HG02678 (cell line): ENCODE measurements around the gene RAVER2.

Experiments
- ATAC-seq: cut with Tn5 transposase; IDR thresholded peaks from one replicate; pipeline ENCODE4 v1.9.1; 2021; ENCODE audit warnings: mild to moderate bottlenecking, moderate library complexity; ENCODE audit not compliant: unreplicated experiment

The RAVER2 gene

GRCh38 chr1:64875101-64875500 is 130.2 kb downstream of the RAVER2 start:
- ATAC-seq, result no peak

DNA sequence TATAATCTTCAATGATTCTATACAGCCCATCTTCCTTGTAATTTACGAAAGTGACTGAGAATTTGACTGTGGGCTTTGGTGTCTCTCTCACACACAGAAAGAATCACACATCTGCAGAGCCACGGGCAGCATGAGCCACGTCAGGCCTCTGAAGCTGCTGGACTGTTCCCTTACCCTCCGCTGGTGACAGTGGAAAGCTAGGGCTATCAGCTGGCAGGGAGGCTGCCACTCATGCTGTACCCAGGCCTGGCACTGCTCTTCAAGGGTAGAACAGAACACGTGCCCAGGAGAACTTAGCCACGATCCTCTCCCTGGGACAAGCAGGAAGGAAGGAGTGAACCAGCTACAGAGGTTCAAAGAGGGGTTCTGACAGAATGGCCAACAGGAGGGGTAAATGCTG is 130.7 kb downstream of the RAVER2 start:
- ATAC-seq, result no peak

DNA sequence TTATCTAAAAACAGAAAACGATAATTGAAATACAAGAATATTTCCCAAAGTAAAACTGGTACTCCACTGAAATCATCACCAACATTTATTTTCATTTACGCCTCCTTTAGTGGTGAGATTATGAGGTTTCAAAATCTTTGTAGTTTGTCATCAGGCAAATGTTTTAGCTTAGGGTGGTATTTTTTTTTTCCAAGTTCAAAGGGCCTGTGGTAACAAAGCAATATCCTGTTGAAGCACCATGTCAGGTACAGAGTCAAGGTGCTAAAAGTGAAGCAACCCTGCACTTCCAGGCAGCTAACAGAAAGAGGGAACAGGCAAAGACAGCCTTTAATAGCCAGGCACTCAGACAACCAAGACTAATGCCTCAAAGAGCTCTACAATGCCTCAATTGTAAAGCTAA is 132.3 kb downstream of the RAVER2 start:
- ATAC-seq, result no peak

DNA sequence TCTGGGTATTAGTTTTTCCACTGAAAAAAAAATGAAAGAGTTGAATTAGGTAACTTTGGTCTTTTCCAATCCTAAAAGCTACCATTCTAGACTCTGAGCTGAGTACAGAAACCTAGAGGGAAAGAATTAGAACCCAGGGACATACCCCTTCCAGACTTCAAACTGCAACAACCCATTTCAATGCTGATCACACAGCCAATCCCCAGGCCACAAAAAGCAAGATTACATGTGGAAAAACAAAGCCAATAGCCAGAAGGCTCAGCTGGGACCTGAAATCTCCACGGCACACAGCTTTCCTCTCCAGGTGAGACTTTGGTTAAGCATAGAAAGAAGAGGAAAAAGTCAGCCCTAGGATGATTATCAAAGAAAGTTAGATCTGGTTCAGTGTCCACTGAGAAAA is 132.7 kb downstream of the RAVER2 start:
- no peak for ATAC-seq

- no peak for ATAC-seq
Measured at GRCh38 chr1:64878090-64878489, 133.2 kb downstream of the RAVER2 start.

DNA sequence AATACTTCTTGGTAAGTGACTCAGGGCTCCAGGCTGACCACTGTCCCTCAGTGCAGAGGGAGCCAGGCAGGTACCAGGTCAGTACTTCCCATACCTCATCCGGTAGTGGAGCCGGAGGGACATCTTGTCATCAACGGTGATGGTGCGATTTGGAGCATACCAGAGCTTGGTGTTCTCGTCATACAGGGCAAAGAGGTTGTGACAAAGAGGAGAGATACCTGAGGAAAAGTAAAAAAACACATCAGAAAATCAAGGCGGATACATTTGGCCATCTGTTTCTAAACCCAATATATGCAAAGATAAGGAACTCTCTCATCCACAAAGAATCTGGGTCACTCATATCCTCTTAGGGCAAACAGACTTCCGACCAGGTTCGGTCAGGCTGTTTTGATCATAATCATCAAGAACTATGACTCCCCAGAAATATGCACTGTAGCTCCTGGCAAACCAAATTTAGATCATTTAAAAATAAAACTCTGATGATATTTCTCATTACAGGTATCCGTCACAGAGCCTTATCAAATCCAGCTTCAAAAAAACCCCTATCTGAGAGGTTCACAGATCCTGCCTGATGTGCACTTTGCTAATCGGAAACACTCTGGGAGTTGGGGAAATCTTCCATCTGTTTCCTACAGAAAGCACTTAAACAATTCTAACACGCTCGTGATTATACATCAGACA is 134.2 kb downstream of the RAVER2 start:
- ATAC-seq, result no peak

DNA sequence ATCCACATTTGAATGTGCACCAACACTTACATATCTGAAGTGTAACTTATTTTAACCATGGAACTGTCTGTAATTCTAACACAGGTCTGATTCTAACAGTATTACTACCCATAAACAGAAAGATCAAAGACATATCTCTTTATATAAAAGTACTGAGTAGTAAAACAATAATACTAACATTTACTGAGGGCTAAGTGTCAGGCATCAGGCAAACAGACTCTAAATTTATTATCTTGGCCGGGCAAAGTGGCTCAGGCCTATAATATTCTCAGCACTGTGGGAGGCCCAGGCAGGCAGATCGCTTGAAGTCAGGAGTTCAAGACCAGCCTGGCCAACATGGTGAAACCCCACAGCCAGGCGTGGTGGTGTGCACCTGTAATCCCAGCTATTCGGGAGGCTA is 135.6 kb downstream of the RAVER2 start:
- ATAC-seq, result no peak

DNA sequence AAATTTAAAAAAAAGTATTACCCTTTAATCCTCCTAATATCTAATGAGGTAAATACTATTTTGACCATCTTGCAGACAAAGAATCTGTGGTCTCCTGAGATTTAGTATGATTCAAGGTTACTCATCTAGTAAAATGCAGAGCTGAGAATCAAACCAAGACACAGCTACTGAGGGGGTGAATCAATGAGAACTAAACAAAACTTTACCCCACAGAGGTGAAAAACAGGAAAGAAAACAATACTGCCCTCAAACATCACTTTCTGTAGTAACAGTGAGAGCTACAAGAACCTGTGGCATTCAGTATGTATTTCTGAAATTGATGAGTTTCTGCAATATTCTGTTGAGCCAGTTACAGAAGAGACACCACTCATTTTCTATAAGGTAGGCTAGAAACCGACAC is 136.4 kb downstream of the RAVER2 start:
- ATAC-seq, result no peak
